HL-60 (cell line): Measurements from ENCODE around the gene HTRA1.

ENCODE experiments used
- DNase-seq, 2 experiments: peaks; one replicate each; pipeline ENCODE4 v3.0.0-alpha.2; 2010 to 2020; ENCODE audit warnings: low read depth in 1 of 2, low spot score in 1 of 2
- H3K27ac ChIP-seq: fragments of 250-450 bp; sonication (Bioruptor Pico); replicated peaks from 2 replicates; pipeline ENCODE4 v1.5.1; 2020; ENCODE audit warnings: mild to moderate bottlenecking, moderate library complexity
- H3K27me3 ChIP-seq: fragments of 250-450 bp; sonication (Bioruptor Pico); 2 replicates; pipeline ENCODE4 v1.5.1; 2021; ENCODE audit warnings: mild to moderate bottlenecking, moderate library complexity; ENCODE audit not compliant: insufficient read depth, poor library complexity, severe bottlenecking
- H3K4me3 ChIP-seq: replicated peaks from 2 replicates; pipeline ENCODE4 v1.5.1; 2011; ENCODE audit warnings: mild to moderate bottlenecking, control low read depth, low read length; ENCODE audit not compliant: insufficient read depth
- CTCF ChIP-seq: IDR thresholded peaks from one replicate; pipeline ENCODE4 v1.5.1; 2011; ENCODE audit warnings: low read length, control low read depth, inconsistent platforms; ENCODE audit not compliant: insufficient read depth
- GABPA ChIP-seq: IDR thresholded peaks from 2 replicates; pipeline ENCODE4 v1.6.1; 2012; ENCODE audit warnings: low read depth
- POLR2AphosphoS5 ChIP-seq: IDR thresholded peaks from 2 replicates; pipeline ENCODE4 v1.6.1; 2012; ENCODE audit warnings: low read depth
- REST ChIP-seq: IDR thresholded peaks from 2 replicates; pipeline ENCODE4 v1.6.1; 2012; ENCODE audit warnings: low read depth; ENCODE audit not compliant: insufficient replicate concordance
- SPI1 ChIP-seq: IDR thresholded peaks from 2 replicates; pipeline ENCODE4 v1.6.1; 2012; ENCODE audit warnings: low read depth, mild to moderate bottlenecking, borderline replicate concordance

The HTRA1 gene

GRCh38 chr10:122503886-122504609 lies 42.7 kb downstream of the HTRA1 start:
- no peaks in the 10 kb centered on the region for H3K27me3 ChIP-seq
- H3K4me3 ChIP-seq: no peak overlapping the region
- TF ChIP-seq REST (no peak), GABPA (no peak), CTCF (no peak), SPI1 (no peak), POLR2AphosphoS5 (no peak)
- H3K27ac ChIP-seq: no peak overlapping the region
- DNase-seq: no peak

GRCh38 chr10:122504610-122504950 lies 43.2 kb downstream of the HTRA1 start:
- Histone ChIP-seq H3K27me3 (no peaks in the 10 kb centered on the region), H3K27ac (no peak overlapping the region), H3K4me3 (no peak overlapping the region)
- DNase-seq: no peak
- TF ChIP-seq REST (no peak), POLR2AphosphoS5 (no peak), GABPA (no peak), SPI1 (no peak), CTCF (no peak)

GRCh38 chr10:122505011-122505410 lies 43.7 kb downstream of the HTRA1 start:
- no peak overlapping the region for H3K27ac ChIP-seq
- no peak for TF ChIP-seq GABPA
- TF ChIP-seq CTCF: no peak
- TF ChIP-seq SPI1: no peak
- no peak for TF ChIP-seq POLR2AphosphoS5
- TF ChIP-seq REST: no peak

More at GRCh38 chr10:122505011-122505410, 43.7 kb downstream of the HTRA1 start:
- no peak for DNase-seq
- Histone ChIP-seq H3K4me3 (no peak overlapping the region), H3K27me3 (no peaks in the 10 kb centered on the region)
